ENCODE results near the gene PDE4A.

- TF ChIP-seq CTCF (IDR thresholded peaks at IDR 0.05), result no peak
- TF ChIP-seq POLR2A (IDR thresholded peaks at IDR 0.05), result no peak
These were observed 52.9 kb downstream of the PDE4A start for GRCh38 chr19:10473192-10473591.

Data from testis (tissue), 2 donors.